GM12878 (cell line): ENCODE measurements around the gene MCC. TPM values are rescaled to one million over a fixed set of nuclear protein-coding genes. Genes with fewer than 3 reads are reported as not detected.

ENCODE experiments used
- ATAC-seq: fragments of 200-7000 bp; cut with Tn5 transposase; 3 replicates; pipeline ENCODE4 v1.9.1; 2020; ENCODE audit warnings: mild to moderate bottlenecking, moderate library complexity
- BruUV-seq: library from RNA; stranded (reverse); fragments of 400-500 nt; replicated peaks from 2 replicates; lab custom pipeline; 2021; lab: Mats Ljungman, UMichigan
- CTCF ChIA-PET: fragments of 300-600 bp; sonication (Branson Sonifier 250); formaldehyde crosslinking; extraction: SDS; loops from one replicate; lab custom pipeline; 2021; ENCODE audit warnings: inconsistent platforms; lab: Yijun Ruan, JAX
- POLR2A ChIA-PET: fragments of 350-600 bp; formaldehyde crosslinking; extraction: SDS; loops from one replicate; lab custom pipeline; 2021; ENCODE audit warnings: inconsistent platforms; lab: Charles Lee
- RAD21 ChIA-PET: fragments of 300-600 bp; sonication (Branson Sonifier 250); formaldehyde crosslinking; loops from one replicate; lab custom pipeline; 2023; ENCODE audit warnings: antibody characterized with exemption; ENCODE audit not compliant: unreplicated experiment; lab: Charles Lee
- SMC1A ChIA-PET: fragments of 300-600 bp; sonication (Branson Sonifier 250); formaldehyde crosslinking; loops from one replicate; lab custom pipeline; 2023; ENCODE audit not compliant: unreplicated experiment, uncharacterized antibody; lab: Charles Lee
- DNase-seq: peaks from one replicate; pipeline ENCODE4 v3.0.0-alpha.2; 2011; ENCODE audit warnings: low read depth, low spot score
- FAIRE-seq: peaks from 3 replicates; lab custom pipeline; 2011; peaks lifted over from hg19 to GRCh38; lab: Jason Lieb, UNC
- H2AFZ ChIP-seq: 2 replicates; pipeline ENCODE4 v1.6.0; 2011; ENCODE audit warnings: low read depth, low read length, control low read depth; ENCODE audit not compliant: control insufficient read depth
- H3K27ac ChIP-seq: 2 replicates; pipeline ENCODE4 v1.5.1; 2011; ENCODE audit warnings: control low read depth; ENCODE audit not compliant: control insufficient read depth, insufficient read depth
- H3K27me3 ChIP-seq, 2 experiments: replicated peaks in 1 of 2; 2 replicates each; pipeline versions ENCODE4 v1.6.0 to v1.6.1; 2011; ENCODE audit warnings: low read length in 1 of 2; ENCODE audit not compliant: control insufficient read depth in 2 of 2, insufficient read depth in 2 of 2
- H3K36me3 ChIP-seq, 2 experiments: 2 replicates each; pipeline ENCODE4 v1.5.1; 2011; ENCODE audit warnings: low read length in 1 of 2; ENCODE audit not compliant: control insufficient read depth in 2 of 2, insufficient read depth in 2 of 2
- H3K4me1 ChIP-seq: 2 replicates; pipeline ENCODE4 v1.6.1; 2011; ENCODE audit warnings: mild to moderate bottlenecking, low read length, moderate library complexity, mixed read lengths; ENCODE audit not compliant: control insufficient read depth, insufficient read depth
- H3K4me2 ChIP-seq: 2 replicates; pipeline ENCODE4 v1.6.0; 2011; ENCODE audit warnings: control low read depth; ENCODE audit not compliant: control insufficient read depth, insufficient read depth
- H3K4me3 ChIP-seq: fragments of 200-600 bp; sonication (generic); 2 replicates; pipeline ENCODE4 v1.5.1; 2016
- H3K79me2 ChIP-seq: 2 replicates; pipeline ENCODE4 v1.6.0; 2011; ENCODE audit warnings: low read length; ENCODE audit not compliant: control insufficient read depth, insufficient read depth
- H3K9ac ChIP-seq: 2 replicates; pipeline ENCODE4 v1.8.0; 2011; ENCODE audit warnings: low read length, control low read depth, mixed read lengths; ENCODE audit not compliant: control insufficient read depth, insufficient read depth
- H3K9me3 ChIP-seq: replicated peaks from 3 replicates; pipeline ENCODE4 v1.5.1; 2011; ENCODE audit warnings: mild to moderate bottlenecking, low read length; ENCODE audit not compliant: control insufficient read depth, insufficient read depth
- H4K20me1 ChIP-seq: 2 replicates; pipeline ENCODE4 v1.6.0; 2011; ENCODE audit not compliant: control insufficient read depth, insufficient read depth
- BCL3 ChIP-seq: IDR thresholded peaks from 2 replicates; pipeline ENCODE4 v1.6.1; 2011; ENCODE audit warnings: borderline replicate concordance, low read depth, mild to moderate bottlenecking, moderate library complexity, low read length; ENCODE audit not compliant: insufficient read depth, poor library complexity, severe bottlenecking
- BRCA1 ChIP-seq: IDR thresholded peaks from 2 replicates; pipeline ENCODE4 v1.6.1; 2011; ENCODE audit warnings: low read depth, low read length, improper control_type of control experiment
- CHD1 ChIP-seq: IDR thresholded peaks from 2 replicates; pipeline ENCODE4 v1.6.1; 2012; ENCODE audit warnings: low read depth, low read length, improper control_type of control experiment
- E2F8 ChIP-seq: fragments of 450-650 bp; IDR thresholded peaks from 2 replicates; pipeline ENCODE4 v1.6.1; 2018; ENCODE audit warnings: mild to moderate bottlenecking, low read depth, moderate library complexity; ENCODE audit not compliant: partially characterized antibody
- MLLT1 ChIP-seq: fragments of 450-650 bp; IDR thresholded peaks from 2 replicates; pipeline ENCODE4 v1.6.1; 2016; ENCODE audit warnings: mild to moderate bottlenecking
- NR2F1 ChIP-seq: fragments of 450-650 bp; conservative IDR thresholded peaks from 2 replicates; pipeline ENCODE4 v1.6.1; 2017; ENCODE audit warnings: mild to moderate bottlenecking
- RB1 ChIP-seq: fragments of 450-650 bp; formaldehyde crosslinking; IDR thresholded peaks from 2 replicates; pipeline ENCODE4 v1.6.1; 2017; ENCODE audit warnings: mild to moderate bottlenecking, borderline replicate concordance
- RFX5 ChIP-seq: IDR thresholded peaks from 2 replicates; pipeline ENCODE4 v1.6.1; 2011; ENCODE audit warnings: low read depth, low read length, improper control_type of control experiment
- SMC3 ChIP-seq: IDR thresholded peaks from 2 replicates; pipeline ENCODE4 v1.6.1; 2011; ENCODE audit warnings: low read length, improper control_type of control experiment, borderline replicate concordance
- WGBS: methylation state at CpG from one replicate; pipeline ENCODE4 v1.1.6; 2016; ENCODE audit warnings: low lambda C conversion rate; ENCODE audit not compliant: insufficient replicate concordance, insufficient coverage; ENCODE audit errors: missing lambda C conversion rate; 5-methylcytosine and 5-hydroxymethylcytosine counted together
- in situ Hi-C: fragments of 300-500 bp; cut with MboI; formaldehyde crosslinking; loops from 9 replicates; pipeline ENCODE4 v1.14.3; 2018; ENCODE audit warnings: mixed read lengths
- intact Hi-C: fragments of 100-400 bp; cut with micrococcal nuclease; formaldehyde crosslinking; loops from one replicate; pipeline ENCODE4 v1.14.2; 2022; ENCODE audit not compliant: unreplicated experiment
- polyA plus RNA-seq, 11 experiments: library from polyadenylated mRNA; depleted of rRNA in 4 of 11; unstranded in 6 of 11; stranded (reverse) in 5 of 11; fragments of >200 nt; fragmentation: Nextera tagmentation in 4 of 11; fragmentation: Illumina TruSeq in 1 of 11; extraction: Ambion mirVana in 4 of 11; extraction: Trizol in 1 of 11; gene quantifications; 1 replicate in 1 of 11; 2 replicates in 10 of 11; pipeline versions ENCODE4 v1.2.1 to v1.2.3, GENCODE V29; 2011 to 2016; ENCODE audit warnings: inconsistent platforms in 2 of 11, missing spikeins in 2 of 11, low read depth in 1 of 11
- total RNA-seq, 4 experiments: library from RNA; depleted of rRNA in 3 of 4; stranded (reverse); fragments of >200 nt in 3 of 4; fragmentation: Illumina TruSeq in 1 of 4; extraction: Trizol in 1 of 4; gene quantifications; 2 replicates each; pipeline versions ENCODE4 v1.2.1 to v1.2.3, GENCODE V29; 2013 to 2021
- TF ChIP-seq, protein P1 (sequence below): fragments of 450-650 bp; formaldehyde crosslinking; IDR thresholded peaks from 2 replicates; pipeline ENCODE4 v1.5.0; 2022; ENCODE audit warnings: mild to moderate bottlenecking, missing genetic modification characterization
- TF ChIP-seq, protein P2 (sequence below): fragments of 450-650 bp; IDR thresholded peaks from 2 replicates; pipeline ENCODE4 v1.6.1; 2017; ENCODE audit warnings: mild to moderate bottlenecking, moderate library complexity

Gene MCC
- total and polyA plus RNA-seq, 10 of the 15 experiments (the other 5 are each of a cell fraction or from before 2014, with no cell fraction given), result 0.03 to 0.86 (median 0.16) TPM

- ChIA-PET POLR2A (no interaction called here), SMC1A (no interaction called here), RAD21 (no interaction called here), CTCF (no interaction called here)
- Histone ChIP-seq H4K20me1 (no peaks in the 10 kb centered on the region), H3K4me3 (no peak overlapping the region), H2AFZ (no peak overlapping the region), H3K4me2 (no peak overlapping the region), H3K4me1 (no peaks in the 10 kb centered on the region), H3K27me3 (no peaks in the 10 kb centered on the region; a peak in 1 of 4 replicates), H3K36me3 (no peaks in the 10 kb centered on the region), H3K27ac (no peak overlapping the region), H3K9ac (no peak overlapping the region), H3K9me3 (no peaks in the 10 kb centered on the region), H3K79me2 (no peaks in the 10 kb centered on the region)
- BruUV-seq, result no TSS peak
- WGBS, result 17% methylated on average over 4 of the region's 4 CpGs
- in situ Hi-C loops, result no loop called here
- ATAC-seq (no peak), FAIRE-seq (no peak), DNase-seq (no peak)
- intact Hi-C loops, result no loop called here
- TF ChIP-seq, protein P1, sequence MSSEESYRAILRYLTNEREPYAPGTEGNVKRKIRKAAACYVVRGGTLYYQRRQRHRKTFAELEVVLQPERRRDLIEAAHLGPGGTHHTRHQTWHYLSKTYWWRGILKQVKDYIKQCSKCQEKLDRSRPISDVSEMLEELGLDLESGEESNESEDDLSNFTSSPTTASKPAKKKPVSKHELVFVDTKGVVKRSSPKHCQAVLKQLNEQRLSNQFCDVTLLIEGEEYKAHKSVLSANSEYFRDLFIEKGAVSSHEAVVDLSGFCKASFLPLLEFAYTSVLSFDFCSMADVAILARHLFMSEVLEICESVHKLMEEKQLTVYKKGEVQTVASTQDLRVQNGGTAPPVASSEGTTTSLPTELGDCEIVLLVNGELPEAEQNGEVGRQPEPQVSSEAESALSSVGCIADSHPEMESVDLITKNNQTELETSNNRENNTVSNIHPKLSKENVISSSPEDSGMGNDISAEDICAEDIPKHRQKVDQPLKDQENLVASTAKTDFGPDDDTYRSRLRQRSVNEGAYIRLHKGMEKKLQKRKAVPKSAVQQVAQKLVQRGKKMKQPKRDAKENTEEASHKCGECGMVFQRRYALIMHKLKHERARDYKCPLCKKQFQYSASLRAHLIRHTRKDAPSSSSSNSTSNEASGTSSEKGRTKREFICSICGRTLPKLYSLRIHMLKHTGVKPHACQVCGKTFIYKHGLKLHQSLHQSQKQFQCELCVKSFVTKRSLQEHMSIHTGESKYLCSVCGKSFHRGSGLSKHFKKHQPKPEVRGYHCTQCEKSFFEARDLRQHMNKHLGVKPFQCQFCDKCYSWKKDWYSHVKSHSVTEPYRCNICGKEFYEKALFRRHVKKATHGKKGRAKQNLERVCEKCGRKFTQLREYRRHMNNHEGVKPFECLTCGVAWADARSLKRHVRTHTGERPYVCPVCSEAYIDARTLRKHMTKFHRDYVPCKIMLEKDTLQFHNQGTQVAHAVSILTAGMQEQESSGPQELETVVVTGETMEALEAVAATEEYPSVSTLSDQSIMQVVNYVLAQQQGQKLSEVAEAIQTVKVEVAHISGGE (CRISPR knock-in tag), result no peak
- TF ChIP-seq RB1 (no peak), NR2F1 (no peak), RFX5 (no peak), BCL3 (no peak), E2F8 (no peak), CHD1 (no peak), SMC3 (no peak), MLLT1 (no peak), BRCA1 (no peak)
- TF ChIP-seq, protein P2, sequence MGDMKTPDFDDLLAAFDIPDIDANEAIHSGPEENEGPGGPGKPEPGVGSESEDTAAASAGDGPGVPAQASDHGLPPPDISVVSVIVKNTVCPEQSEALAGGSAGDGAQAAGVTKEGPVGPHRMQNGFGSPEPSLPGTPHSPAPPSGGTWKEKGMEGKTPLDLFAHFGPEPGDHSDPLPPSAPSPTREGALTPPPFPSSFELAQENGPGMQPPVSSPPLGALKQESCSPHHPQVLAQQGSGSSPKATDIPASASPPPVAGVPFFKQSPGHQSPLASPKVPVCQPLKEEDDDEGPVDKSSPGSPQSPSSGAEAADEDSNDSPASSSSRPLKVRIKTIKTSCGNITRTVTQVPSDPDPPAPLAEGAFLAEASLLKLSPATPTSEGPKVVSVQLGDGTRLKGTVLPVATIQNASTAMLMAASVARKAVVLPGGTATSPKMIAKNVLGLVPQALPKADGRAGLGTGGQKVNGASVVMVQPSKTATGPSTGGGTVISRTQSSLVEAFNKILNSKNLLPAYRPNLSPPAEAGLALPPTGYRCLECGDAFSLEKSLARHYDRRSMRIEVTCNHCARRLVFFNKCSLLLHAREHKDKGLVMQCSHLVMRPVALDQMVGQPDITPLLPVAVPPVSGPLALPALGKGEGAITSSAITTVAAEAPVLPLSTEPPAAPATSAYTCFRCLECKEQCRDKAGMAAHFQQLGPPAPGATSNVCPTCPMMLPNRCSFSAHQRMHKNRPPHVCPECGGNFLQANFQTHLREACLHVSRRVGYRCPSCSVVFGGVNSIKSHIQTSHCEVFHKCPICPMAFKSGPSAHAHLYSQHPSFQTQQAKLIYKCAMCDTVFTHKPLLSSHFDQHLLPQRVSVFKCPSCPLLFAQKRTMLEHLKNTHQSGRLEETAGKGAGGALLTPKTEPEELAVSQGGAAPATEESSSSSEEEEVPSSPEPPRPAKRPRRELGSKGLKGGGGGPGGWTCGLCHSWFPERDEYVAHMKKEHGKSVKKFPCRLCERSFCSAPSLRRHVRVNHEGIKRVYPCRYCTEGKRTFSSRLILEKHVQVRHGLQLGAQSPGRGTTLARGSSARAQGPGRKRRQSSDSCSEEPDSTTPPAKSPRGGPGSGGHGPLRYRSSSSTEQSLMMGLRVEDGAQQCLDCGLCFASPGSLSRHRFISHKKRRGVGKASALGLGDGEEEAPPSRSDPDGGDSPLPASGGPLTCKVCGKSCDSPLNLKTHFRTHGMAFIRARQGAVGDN, result no peak
Measured at GRCh38 chr5:113435575-113435974, 52.7 kb downstream of the MCC start.
